GM12892 (cell line): ENCODE measurements around the gene SFT2D2.
"Not testable (repeated sequence)": the region's sequence is repeated elsewhere in the genome, so short reads cannot be mapped to it uniquely, and the experiment has no call there.

Source experiments
- DNase-seq: peaks from one replicate; pipeline ENCODE4 v3.0.0; 2011; ENCODE audit not compliant: insufficient read length
- FAIRE-seq: peaks from 2 replicates; lab custom pipeline; 2011; peaks lifted over from hg19 to GRCh38; lab: Jason Lieb, UNC
- POLR2A ChIP-seq: IDR thresholded peaks from 2 replicates; pipeline ENCODE4 v1.6.1; 2011; ENCODE audit warnings: low read depth, low read length, control low read depth
- POLR2AphosphoS5 ChIP-seq: IDR thresholded peaks from 2 replicates; pipeline ENCODE4 v1.6.1; 2011; ENCODE audit warnings: low read depth, low read length, control low read depth
- TAF1 ChIP-seq: IDR thresholded peaks from 2 replicates; pipeline ENCODE4 v1.6.1; 2011; ENCODE audit warnings: low read depth, mild to moderate bottlenecking, control low read depth, low read length, borderline replicate concordance

Gene SFT2D2

DNA sequence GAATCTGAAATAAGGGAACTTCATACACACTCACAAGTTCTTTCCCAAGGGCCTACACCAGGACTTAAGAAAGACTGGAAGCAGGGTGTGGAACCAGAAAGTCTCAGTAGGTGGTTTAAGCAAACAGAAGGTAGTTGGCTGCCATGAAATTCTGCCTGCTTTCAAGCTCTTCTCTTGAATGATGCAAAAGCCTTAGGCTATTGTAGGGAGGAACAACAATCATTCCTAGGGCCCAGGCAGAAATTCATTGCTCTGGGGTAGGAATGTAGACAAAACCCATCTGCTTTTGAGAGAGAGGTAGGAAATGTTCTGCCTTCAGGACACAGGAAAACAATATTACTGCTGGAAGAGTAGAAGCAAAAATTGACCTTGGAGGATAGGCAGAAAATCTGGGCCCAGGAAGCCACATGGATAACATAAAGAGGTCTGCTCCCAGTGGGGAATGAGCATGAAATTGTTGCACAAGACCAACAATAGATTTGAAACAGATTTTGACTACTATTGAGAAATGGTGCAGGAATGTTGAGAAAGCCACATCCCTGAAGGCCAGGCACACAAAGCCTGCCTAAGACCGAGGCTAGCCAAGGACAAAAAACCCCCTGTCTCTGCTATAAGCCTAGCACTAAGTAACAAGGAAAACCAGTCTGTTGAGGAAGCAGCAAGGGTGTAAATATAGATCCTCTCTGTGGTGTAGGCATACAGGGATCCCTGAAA is 22.7 kb upstream of the SFT2D2 start:
- FAIRE-seq, result no peak
- DNase-seq, result no peak
- TF ChIP-seq POLR2AphosphoS5, result no peak
- no peak for TF ChIP-seq POLR2A
- no peak for TF ChIP-seq TAF1

DNA sequence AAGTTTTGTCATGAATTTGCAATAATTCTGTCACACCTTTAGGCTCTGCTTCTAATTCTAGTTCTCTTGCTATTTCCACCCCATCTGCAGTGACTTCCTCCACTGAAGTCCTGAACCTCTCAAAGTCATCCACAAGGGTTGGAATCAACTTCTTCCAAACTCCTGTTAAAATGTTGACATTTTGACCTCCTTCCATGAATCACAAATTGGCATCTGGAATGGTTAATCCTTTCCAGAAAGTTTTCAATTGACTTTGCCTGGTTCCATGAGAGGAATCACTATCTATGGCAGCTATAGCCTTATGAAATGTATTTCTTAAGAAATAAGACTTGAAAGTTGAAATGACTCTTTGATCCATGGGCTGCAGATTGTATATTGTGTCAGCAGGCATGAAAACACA is 19.7 kb upstream of the SFT2D2 start:
- FAIRE-seq (no peak), DNase-seq (no peak)
- TF ChIP-seq TAF1 (no peak), POLR2AphosphoS5 (no peak), POLR2A (no peak)

DNA sequence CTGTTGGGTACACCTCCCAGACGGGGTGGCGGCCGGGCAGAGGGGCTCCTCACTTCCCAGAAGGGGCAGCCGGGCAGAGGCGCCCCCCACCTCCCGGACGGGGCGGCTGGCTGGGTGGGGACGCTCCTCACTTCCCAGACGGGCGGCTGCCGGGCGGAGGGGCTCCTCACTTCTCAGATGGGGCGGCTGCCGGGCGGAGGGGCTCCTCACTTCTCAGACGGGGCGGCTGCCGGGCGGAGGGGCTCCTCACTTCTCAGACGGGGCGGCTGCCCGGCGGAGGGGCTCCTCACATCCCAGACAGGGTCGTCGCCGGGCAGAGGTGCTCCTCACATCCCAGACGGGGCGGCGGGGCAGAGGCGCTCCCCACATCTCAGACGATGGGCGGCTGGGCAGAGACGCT is 18.1 kb upstream of the SFT2D2 start:
- FAIRE-seq, DNase-seq: not testable (repeated sequence)

DNA sequence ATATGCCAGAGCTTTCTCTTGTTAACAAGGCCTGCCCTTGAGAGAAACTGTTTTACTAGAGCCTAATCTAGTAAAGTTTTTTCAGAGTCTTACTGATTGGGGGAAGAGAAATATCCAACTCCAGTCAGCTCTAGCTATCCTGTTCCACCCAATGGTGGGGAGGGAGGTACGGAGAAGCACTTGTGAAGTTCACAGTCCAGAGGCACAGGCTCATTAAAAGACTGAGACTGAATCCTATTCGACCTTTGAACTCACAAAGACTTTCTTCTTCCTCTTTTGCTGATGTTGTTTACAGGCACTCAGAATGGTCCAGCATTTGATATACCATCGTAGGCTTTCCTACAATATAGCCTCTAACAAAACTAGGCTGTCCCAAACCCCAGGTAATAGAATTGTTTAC is 15.5 kb upstream of the SFT2D2 start:
- FAIRE-seq, result no peak
- no peak for DNase-seq
- TF ChIP-seq POLR2A, result no peak
- no peak for TF ChIP-seq TAF1
- no peak for TF ChIP-seq POLR2AphosphoS5

DNA sequence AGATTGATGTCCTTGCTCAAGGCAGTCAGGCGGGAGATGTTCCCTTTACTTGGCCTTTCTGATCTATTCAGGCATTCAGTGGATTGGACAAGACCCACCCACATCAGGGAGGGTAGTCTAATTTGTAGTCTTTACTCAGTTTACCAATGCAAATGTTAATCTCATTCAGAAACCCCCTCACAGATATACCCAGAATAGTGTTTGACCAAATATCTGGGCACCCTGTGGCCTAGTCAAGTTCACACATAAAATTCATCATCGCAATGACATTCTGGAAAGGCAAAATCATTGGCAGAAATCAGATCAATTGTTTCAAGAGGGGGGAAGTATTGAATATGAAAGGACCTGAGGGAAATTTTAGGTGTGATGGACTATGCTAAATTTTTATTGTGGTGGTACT is 12.5 kb upstream of the SFT2D2 start:
- no peak for DNase-seq
- TF ChIP-seq POLR2A (no peak), POLR2AphosphoS5 (no peak), TAF1 (no peak)
- no peak for FAIRE-seq

DNA sequence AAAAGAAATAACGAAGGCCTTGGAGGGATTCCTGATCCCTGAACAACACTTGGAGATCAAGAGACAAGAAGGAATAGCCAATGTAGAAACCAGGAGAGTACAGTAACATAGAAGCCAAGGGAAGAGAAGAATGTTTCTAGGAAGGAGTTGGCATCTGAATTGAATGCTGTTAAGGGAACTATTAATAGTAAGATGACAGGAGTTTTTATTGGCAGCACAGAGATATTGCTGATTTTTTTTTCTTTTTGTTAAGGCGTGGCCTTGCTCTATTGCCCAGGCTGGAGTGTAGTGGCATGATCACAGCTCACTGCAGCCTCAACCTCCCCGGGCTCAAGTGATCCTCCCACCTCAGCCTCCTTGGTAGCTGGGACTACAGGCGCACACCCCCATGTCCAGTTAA is 9.6 kb upstream of the SFT2D2 start:
- DNase-seq (no peak), FAIRE-seq (no peak)
- TF ChIP-seq POLR2A (no peak), POLR2AphosphoS5 (no peak), TAF1 (no peak)

DNA sequence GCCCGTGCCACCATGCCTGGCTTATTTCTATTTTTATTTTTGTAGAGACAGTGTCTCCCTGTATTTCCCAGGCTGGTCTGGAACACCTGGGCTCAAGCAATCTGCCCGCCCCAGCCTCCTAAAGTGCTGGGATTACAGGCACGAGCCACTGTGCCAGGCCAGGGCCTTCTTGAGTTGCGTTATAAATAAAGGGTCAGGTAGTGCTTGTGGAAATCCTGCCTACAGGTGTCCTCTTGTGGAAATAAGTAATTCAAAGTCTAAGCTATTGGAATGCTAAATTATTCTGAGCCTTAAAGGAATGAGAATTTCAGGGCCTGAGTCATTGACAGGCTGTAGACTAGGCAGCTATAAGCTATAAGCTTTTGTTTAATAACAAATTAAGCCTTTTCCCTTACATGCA is 8.1 kb upstream of the SFT2D2 start:
- TF ChIP-seq POLR2A (no peak), POLR2AphosphoS5 (no peak), TAF1 (no peak)
- no peak for FAIRE-seq
- DNase-seq, result no peak

DNA sequence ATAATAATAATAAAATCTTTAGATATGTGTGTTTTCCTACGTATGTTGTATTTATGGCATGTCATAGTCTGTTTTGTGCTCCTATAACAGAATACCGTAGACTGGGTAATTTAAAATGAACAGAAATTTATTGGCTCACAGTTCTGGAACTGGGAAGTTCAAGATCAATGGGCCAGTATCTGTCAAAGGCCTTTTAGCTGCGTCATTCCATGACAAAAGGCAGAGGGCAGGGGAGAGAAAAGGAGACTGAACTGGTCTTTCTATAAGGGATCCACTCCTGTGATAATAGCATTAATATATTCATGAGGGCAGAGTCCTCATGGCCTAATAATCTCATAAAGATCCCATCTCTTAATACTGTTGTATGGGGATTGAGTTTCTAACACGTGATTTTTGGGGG is 7.1 kb upstream of the SFT2D2 start:
- TF ChIP-seq POLR2A (no peak), TAF1 (no peak), POLR2AphosphoS5 (no peak)
- no peak for DNase-seq
- no peak for FAIRE-seq

DNA sequence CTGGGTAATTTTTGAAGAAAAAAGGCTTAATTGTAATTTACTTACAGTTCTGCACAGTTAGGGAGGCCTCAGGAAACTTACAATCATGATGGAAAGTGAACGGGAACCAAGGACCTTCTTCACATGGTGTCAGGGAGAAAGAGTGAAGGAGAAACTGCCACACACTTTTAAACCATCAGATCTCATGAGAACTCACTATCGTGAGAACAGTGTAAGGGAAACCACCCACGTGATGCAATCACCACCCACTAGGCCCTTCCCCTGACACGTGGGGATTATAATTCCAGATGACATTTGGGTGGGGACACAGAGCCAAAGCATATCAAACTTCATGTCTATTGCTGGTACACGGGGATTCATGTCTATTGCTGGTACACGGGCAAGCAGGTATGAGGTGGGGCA is 5.3 kb upstream of the SFT2D2 start:
- DNase-seq, result no peak
- TF ChIP-seq POLR2A, result no peak
- TF ChIP-seq TAF1, result no peak
- no peak for TF ChIP-seq POLR2AphosphoS5
- FAIRE-seq, result no peak

DNA sequence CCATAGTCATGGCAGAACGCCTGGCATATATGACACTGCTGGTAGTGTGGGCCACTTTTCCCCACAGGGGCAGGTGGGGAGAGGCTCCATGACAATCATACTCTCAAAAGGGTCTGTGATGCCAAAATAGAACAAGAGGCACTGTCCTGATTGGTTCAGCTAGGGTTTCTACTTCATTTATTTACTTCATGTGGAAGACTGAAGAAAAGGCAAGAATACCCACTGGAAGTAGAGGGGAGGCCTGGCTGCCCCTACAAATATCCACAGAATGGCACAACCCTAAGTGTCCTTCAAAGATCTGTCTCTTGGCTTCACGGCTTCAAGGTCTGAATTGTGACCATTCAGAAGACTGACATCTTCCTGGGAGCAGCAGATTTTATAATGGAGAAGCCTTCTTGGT is 4.5 kb upstream of the SFT2D2 start:
- no peak for DNase-seq
- no peak for FAIRE-seq
- TF ChIP-seq POLR2AphosphoS5 (no peak), TAF1 (no peak)

DNA sequence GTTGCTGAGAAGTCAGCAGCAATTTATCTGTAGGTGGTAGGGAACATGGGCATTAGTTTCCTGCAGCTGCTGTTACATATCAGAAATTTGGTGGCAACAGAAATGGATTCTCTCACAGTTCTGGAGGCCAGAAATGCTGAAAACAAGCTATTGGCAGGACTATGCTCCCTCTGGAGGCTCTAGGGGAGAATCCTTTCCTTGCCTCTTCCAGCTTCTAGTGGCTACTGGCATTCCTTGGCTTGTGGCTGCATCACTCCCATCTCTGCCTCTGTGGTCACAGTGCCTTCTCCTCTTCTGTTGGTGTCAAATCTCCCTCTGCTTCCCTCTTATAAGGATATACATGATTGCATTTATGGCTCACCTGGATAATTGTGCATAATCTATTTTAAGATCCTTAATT is 2.5 kb upstream of the SFT2D2 start:
- FAIRE-seq (no peak), DNase-seq (no peak)
- TF ChIP-seq TAF1 (no peak), POLR2A (no peak), POLR2AphosphoS5 (no peak)

DNA sequence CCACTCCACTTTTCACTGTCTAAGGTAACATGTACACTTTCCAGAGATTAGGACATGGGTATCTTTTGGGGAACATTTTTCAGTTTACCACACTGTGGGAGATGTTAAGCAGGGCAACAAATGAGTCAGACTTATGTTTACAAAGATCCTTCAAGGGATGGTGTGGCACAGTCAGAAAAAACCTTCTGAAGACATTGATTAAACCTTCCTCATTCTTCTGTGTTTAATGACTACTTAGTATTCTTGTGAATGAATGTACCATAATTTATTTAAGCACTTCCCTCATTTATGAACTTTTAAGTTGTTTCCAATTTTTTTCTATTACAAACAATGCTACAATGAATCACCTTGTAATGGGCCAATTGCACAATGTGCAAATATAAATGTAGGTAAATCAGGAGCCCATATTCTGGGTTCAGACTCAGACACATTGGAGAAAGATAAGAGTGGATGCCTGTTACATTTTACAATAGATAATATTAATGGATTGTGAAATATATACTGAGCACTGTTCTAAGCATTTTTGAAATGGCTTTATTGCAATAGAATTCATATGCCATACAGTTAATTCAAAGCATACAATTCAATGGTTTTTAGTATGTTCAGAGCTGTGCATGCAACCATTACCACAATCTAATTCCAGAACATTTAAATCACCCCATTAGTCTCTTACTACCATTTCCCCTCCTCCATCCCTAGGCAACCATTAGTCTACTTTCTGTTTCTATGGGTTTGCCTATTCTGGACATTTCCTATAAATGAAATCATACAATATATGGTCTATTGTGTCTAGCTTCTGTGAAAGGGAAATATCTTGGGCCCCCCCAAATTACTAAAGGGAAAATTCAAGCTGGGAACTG is 1.9 kb upstream of the SFT2D2 start:
- FAIRE-seq (no peak), DNase-seq (no peak)
- no peak for TF ChIP-seq POLR2A
- no peak for TF ChIP-seq TAF1
- no peak for TF ChIP-seq POLR2AphosphoS5

DNA sequence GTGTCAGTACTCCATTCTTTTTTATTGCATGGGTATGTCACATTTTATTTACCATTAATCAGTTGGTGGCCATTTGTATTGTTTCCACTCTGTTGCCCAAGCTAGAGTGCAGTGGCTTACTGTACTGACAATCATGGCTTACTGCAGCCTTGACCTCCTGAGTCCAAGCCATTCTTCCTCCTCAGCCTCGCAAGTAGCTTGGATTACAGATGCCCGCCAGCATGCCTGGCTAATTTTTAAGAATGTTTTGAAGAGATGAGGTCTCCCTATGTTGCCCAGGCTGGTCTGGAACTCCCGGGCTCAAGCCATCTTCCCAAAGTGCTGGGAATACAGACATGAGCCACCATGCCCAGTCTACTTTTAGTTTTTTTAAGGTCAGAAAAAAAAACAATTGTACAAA is 813 bp upstream of the SFT2D2 start:
- TF ChIP-seq TAF1 (no peak), POLR2AphosphoS5 (no peak), POLR2A (no peak)
- FAIRE-seq, result no peak
- no peak for DNase-seq
